GM12891 (cell line): Measurements from ENCODE around the gene ANKRD45.

Experiments used
- POLR2A ChIP-seq: IDR thresholded peaks from 2 replicates; pipeline ENCODE4 v1.6.1; 2011; ENCODE audit warnings: low read depth, low read length, control low read depth
- POLR2AphosphoS5 ChIP-seq: IDR thresholded peaks from 2 replicates; pipeline ENCODE4 v1.6.1; 2011; ENCODE audit warnings: low read depth, low read length, control low read depth
- SPI1 ChIP-seq: IDR thresholded peaks from 2 replicates; pipeline ENCODE4 v1.6.1; 2011; ENCODE audit warnings: low read depth, low read length, control low read depth
- TAF1 ChIP-seq: IDR thresholded peaks from 2 replicates; pipeline ENCODE4 v1.6.1; 2011; ENCODE audit warnings: low read depth, low read length, control low read depth

DNA sequence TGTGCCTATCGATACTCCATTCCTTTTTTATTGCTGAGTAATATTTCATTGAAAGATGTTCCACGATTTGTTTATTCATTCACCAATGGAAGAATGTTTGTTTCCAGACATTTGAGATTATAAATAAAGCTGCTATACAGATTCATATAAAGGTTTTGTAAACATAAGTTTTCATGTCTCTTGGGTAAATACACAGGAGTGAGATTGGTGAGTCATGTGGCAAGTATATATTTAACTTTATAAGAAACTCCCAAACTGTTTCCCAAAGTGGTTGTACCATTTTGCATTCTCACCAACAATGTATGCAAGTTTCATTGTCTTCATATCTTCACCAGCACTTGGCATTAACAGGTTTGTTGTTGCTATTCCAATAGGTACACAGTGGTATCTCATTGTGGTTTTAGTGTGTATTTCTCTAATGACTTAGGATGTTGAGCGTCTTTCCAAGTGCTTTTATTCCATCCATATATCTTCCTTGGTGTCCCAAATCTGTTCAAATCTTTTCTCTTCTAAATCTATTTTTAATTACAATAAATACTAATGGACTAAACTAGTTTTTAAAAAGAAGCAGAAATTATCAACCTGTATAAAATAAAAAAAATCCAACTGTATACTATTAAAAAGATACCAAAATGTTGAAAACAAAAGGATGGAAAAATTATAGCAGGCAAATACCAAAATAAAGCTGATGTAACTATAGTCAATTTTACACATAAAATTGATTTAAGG, 73.4 kb downstream of the ANKRD45 start:
- TF ChIP-seq POLR2A (no peak), TAF1 (no peak), POLR2AphosphoS5 (no peak), SPI1 (no peak)
